T-helper 17 cell (primary cell): Measurements from ENCODE around the gene TXNDC9. TPM values are rescaled to one million over a fixed set of nuclear protein-coding genes. Genes with fewer than 3 reads are reported as not detected.
"Not testable (repeated sequence)": the region's sequence is repeated elsewhere in the genome, so short reads cannot be mapped to it uniquely, and the experiment has no call there.

Experiments used
- ATAC-seq: fragments of 150-1000 bp; cut with Tn5 transposase; 2 replicates; pipeline ENCODE4 v1.10.0; 2021; ENCODE audit warnings: mild to moderate bottlenecking, moderate library complexity
- DNase-seq, 3 donors: peaks; one replicate each; pipeline versions ENCODE4 v3.0.0 to v3.0.0-alpha.2; 2020 to 2021
- H3K9me3 ChIP-seq: one replicate; pipeline ENCODE4 v1.7.0; 2013; ENCODE audit warnings: low read length, mild to moderate bottlenecking; ENCODE audit not compliant: control insufficient read depth, poor library complexity, severe bottlenecking
- H3K27ac Mint-ChIP-seq: one replicate; pipeline ENCODE4 v1.8.0; 2022; ENCODE audit warnings: mild to moderate bottlenecking, moderate library complexity, mixed read lengths
- H3K27me3 Mint-ChIP-seq: one replicate; pipeline ENCODE4 v1.8.0; 2022; ENCODE audit warnings: mixed read lengths
- H3K36me3 Mint-ChIP-seq: one replicate; pipeline ENCODE4 v1.8.0; 2022; ENCODE audit warnings: low read depth, mixed read lengths
- H3K4me1 Mint-ChIP-seq: one replicate; pipeline ENCODE4 v1.8.0; 2022; ENCODE audit warnings: mild to moderate bottlenecking, mixed read lengths
- H3K4me3 Mint-ChIP-seq: one replicate; pipeline ENCODE4 v1.8.0; 2022; ENCODE audit warnings: mild to moderate bottlenecking, moderate library complexity, mixed read lengths
- total RNA-seq, 4 donors: library from RNA in 2 of 4; stranded (reverse) in 2 of 4; gene quantifications; one replicate each; pipeline ENCODE4 v1.2.3 and lab custom pipeline; 2022 to 2026

The TXNDC9 gene, protein sequence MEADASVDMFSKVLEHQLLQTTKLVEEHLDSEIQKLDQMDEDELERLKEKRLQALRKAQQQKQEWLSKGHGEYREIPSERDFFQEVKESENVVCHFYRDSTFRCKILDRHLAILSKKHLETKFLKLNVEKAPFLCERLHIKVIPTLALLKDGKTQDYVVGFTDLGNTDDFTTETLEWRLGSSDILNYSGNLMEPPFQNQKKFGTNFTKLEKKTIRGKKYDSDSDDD
- total RNA-seq (10 to 100 TPM in 1 of 2 donors, 1 to 10 TPM in 1; 9.0 to 10.1 TPM), total RNA-seq (lab: John Stamatoyannopoulos, UW) (15.5 to 48.7 reads per million in 2 donors)

DNA sequence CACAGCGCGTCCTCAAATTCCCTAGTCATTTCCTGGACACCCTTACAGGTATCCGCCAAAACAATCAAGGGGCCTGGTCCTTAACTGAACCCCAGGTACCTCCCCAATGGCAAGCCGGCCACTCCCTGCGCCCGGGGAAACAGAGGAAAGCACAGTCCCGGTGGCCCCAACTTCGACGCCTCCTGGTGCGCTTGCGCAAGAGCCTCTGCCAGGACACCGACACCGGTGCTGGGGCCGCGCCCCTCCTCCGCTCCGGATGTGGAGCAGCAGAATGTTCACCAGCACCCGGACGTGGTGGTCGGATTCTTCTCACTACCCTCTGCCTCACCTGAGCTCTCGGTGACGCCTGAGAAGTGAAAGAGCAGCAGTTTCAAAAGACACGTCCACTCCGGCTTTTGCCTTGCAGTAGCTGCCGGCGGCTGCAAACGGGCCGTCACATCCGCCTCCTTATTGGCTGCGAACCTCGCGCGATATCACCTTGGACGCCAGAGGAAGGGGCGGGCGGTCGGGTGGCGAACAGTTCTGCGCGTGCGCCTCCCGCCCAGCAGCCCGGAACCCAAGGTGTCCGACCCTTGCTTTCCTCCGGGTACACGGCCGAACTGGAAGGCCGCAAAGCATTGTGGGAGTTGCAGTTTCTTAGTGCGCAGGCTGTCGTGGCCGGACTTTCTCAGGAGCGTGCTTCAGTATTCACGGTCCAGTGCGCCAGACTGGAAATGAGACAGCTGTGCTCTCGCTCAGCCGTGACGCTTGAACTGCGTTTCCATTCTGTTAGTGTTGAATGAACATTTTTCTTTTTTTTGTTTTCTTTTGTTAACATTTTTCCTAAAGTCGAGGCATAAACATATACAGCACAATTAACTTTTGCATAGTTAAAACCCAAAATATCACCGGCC is at the start of gene TXNDC9:
TXNDC9 (minus strand) TSS at position 423 of the 893 bp plus-strand sequence. CDS start 3,123 bp downstream, outside the sequence.
- no peaks in the 10 kb centered on the region for H3K27me3 Mint-ChIP-seq
- H3K9me3 ChIP-seq = no peaks in the 10 kb centered on the region
- peaks cover 18% of the 10 kb centered on the region for H3K4me1 Mint-ChIP-seq
- no peak within 1 kb of the TSS for H3K4me3 Mint-ChIP-seq
- no peak within 1 kb of the TSS for H3K27ac Mint-ChIP-seq
- no peaks in the 10 kb centered on the region for H3K36me3 Mint-ChIP-seq
- DNase-seq (peak; percentile 96 to 97 (median 97)), ATAC-seq (peak; percentile 82)

DNA sequence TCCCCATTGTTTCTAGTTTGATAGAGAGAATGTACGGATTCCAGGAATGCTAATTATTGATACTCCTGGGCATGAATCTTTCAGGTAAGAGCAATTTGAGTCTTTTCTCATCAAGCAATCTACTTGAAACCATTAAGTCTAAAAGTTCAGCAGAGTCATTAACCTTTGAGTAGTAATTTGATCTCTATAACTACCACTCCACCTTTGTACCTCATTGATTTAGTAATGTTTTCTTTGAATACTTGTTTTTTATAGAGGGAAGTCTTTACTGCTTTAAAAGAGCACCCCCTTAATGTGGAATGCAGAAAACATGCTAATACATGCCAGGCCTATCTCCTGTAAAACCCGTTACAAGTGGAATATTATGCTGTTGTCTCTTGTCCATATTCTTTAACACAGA is 46.0 kb upstream of the TXNDC9 start:
- no peak for DNase-seq
- Mint-ChIP-seq H3K4me3 (no peak overlapping the region), H3K27ac (no peak overlapping the region), H3K4me1 (peaks cover 10% of the 10 kb centered on the region), H3K27me3 (no peaks in the 10 kb centered on the region), H3K36me3 (peaks cover 19% of the 10 kb centered on the region)
- no peak for ATAC-seq
- H3K9me3 ChIP-seq = no peaks in the 10 kb centered on the region

DNA sequence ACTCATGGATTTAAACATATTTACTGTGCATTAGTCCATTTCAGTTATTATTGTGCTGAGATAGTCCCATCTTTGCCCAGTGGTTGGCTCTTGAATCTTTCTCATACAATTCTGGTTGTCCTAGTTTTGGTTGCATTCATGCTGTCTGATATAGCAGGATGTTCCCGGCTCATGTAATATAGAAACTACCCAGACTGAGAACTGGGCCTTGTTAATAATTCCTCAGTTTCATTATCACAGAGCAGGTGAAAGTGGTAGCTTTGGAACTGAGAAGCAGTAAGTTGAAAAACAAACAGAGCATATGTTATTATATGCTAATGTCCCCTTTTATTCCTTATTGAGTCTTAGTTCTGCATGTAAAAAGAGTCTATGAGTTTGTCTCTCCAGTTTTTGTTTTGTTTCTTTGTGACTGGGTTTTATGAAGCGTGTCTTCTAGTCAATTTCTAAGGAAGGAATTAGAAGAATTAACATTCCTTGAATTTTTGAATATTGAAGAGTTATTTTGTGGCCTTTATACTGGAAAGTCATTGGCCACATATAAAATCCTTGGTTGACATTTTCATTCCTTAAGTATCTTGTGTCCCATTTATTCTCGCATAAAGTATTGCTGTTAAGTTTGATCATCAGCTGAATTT is 44.4 kb upstream of the TXNDC9 start:
- peak overlapping the region; percentile 24 for H3K27ac Mint-ChIP-seq
- no peaks in the 10 kb centered on the region for H3K27me3 Mint-ChIP-seq
- H3K9me3 ChIP-seq = no peaks in the 10 kb centered on the region
- no peak overlapping the region for H3K4me3 Mint-ChIP-seq
- ATAC-seq (no peak), DNase-seq (no peak)
- H3K4me1 Mint-ChIP-seq = peaks cover 7% of the 10 kb centered on the region
- H3K36me3 Mint-ChIP-seq = peaks cover 20% of the 10 kb centered on the region

DNA sequence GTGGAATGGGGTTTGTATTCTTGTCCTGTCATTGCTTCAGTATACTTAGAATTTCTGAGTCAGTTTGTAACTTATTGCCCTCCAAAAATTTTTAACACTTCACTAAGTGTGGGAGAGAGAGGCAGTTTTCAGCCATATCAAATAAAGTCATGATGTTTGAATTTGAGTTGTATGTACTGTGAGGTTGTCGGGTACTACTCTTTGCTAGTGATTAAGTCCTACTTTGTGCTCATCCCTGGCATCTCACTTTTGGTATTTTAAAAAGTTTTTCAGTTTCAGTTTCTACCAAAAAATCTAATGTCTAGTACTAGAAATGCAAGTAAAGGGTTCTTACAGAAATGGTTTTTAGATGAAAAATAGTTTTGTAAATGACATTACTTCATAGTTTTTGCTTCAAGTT is 41.7 kb upstream of the TXNDC9 start:
- H3K4me3 Mint-ChIP-seq = no peak overlapping the region
- no peaks in the 10 kb centered on the region for H3K9me3 ChIP-seq
- peak overlapping the region; percentile 77 for H3K27ac Mint-ChIP-seq
- H3K27me3 Mint-ChIP-seq = no peaks in the 10 kb centered on the region
- H3K36me3 Mint-ChIP-seq = peaks cover 14% of the 10 kb centered on the region
- no peak for DNase-seq
- ATAC-seq = no peak
- peaks cover 3% of the 10 kb centered on the region for H3K4me1 Mint-ChIP-seq

DNA sequence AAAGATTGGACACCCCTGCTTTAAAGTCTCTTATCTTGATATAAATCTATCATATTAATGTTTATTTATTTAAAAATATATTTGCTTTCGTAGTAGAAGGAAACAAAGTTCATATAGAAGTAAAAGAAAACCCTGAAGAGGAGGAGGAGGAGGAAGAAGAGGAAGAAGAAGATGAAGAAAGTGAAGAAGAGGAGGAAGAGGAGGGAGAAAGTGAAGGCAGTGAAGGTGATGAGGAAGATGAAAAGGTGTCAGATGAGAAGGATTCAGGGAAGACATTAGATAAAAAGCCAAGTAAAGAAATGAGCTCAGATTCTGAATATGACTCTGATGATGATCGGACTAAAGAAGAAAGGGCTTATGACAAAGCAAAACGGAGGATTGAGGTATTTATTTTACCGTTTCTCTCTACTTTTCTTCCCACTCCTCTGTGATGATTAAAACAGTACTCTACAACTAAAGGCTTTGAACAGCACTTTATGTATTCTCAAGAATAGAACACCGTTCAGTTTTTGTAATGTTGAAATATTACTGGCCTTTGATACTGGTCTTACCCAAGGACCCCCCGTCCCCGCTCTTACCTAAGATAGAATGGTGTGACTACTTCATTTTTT is 40.2 kb upstream of the TXNDC9 start:
- Mint-ChIP-seq H3K4me1 (peaks cover 3% of the 10 kb centered on the region), H3K27ac (peak overlapping the region; percentile 19), H3K27me3 (no peaks in the 10 kb centered on the region), H3K36me3 (peaks cover 18% of the 10 kb centered on the region), H3K4me3 (no peak overlapping the region)
- ATAC-seq (no peak), DNase-seq (no peak)
- H3K9me3 ChIP-seq = no peaks in the 10 kb centered on the region

DNA sequence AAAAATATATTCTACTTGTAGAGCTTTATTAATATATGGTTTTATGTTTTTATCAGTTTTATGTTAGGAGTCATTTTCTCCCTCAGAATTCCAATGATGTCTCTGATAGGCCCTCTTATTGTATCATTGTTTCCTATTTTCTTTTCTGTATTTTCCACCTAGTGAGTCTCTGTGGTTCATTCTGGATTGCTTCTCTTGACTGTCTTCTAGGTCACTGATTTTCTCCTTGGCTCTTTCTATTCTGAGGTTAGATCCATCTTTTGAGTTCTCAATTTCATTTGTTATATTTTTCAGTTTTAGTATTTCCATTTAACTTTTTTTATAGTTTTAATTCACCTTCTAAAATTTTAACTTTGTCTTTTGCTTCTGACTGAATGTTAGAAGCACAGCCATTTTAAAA is 38.6 kb upstream of the TXNDC9 start:
- H3K36me3 Mint-ChIP-seq = peaks cover 17% of the 10 kb centered on the region
- H3K27ac Mint-ChIP-seq = no peak overlapping the region
- no peak overlapping the region for H3K4me3 Mint-ChIP-seq
- H3K9me3 ChIP-seq = no peaks in the 10 kb centered on the region
- no peaks in the 10 kb centered on the region for H3K27me3 Mint-ChIP-seq
- no peak for DNase-seq
- peaks cover 3% of the 10 kb centered on the region for H3K4me1 Mint-ChIP-seq
- ATAC-seq = no peak

DNA sequence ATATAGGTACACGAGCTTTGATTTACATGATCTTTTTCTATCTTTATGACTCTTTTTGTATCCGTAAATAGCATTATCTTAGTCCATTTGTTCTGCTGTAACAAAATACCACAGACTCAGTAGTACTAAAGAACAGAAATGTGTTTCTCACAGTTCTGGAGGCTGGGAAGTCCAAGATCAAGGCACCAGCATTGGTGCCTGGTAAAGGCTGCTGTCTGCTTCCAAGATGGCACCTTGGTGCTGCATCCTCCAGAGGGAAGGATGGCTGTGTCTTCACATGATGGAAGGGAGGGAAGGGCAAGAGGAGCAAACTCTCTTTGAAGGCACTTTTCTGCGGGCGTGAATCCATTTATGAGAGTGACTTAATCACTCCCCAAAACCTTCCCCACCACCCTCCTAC is 37.0 kb upstream of the TXNDC9 start:
- DNase-seq (no peak), ATAC-seq (no peak)
- H3K36me3 Mint-ChIP-seq = peaks cover 14% of the 10 kb centered on the region
- no peak overlapping the region for H3K4me3 Mint-ChIP-seq
- no peaks in the 10 kb centered on the region for H3K9me3 ChIP-seq
- no peak overlapping the region for H3K27ac Mint-ChIP-seq
- H3K4me1 Mint-ChIP-seq = no peaks in the 10 kb centered on the region
- H3K27me3 Mint-ChIP-seq = no peaks in the 10 kb centered on the region

DNA sequence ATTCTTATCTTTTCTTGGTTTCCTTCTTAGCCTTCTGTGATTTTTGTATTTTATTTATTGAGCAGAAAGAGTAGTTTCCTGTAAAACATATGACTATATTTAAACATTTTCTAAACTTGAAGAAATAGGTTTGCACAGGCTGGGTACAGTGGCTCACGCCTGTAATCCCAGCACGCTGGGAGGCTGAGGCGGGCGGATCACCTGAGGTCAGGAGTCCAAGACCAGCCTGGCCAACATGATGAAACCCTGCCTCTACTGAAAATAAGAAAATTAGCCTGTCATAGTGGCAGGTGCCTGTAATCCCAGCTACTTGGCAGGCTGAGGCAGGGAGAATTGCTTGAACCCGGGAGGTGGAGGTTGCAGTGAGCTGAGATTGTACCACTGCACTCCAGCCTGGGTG is 32.7 kb upstream of the TXNDC9 start:
- not testable (repeated sequence) for H3K4me1 Mint-ChIP-seq, H3K9me3 ChIP-seq, H3K4me3 Mint-ChIP-seq, ATAC-seq, H3K27me3 Mint-ChIP-seq, DNase-seq
- Mint-ChIP-seq H3K27ac (peak overlapping the region; percentile 73), H3K36me3 (peaks cover 12% of the 10 kb centered on the region)

DNA sequence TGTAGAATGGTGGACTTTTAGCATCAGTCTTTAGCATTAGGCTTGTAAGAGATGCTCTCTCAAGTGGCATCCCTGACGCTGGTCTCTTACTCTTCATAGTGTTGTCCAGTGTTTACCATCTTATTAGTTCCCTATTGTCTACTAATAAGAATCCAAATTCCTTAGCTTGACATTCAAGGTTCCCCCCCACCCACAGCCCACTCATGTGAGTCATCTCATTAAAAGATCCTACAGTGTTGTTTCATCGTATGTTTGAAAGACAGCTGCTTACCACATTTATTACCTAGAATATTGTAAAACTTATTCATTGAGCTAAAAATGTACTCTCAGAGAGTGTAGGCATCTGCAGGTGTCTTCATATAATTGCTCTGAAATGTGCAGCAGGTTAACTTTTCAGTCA is 29.5 kb upstream of the TXNDC9 start:
- DNase-seq = no peak
- H3K9me3 ChIP-seq = no peaks in the 10 kb centered on the region
- Mint-ChIP-seq H3K4me1 (peaks cover 5% of the 10 kb centered on the region), H3K4me3 (no peak overlapping the region), H3K27me3 (no peaks in the 10 kb centered on the region), H3K27ac (no peak overlapping the region), H3K36me3 (peaks cover 18% of the 10 kb centered on the region)
- no peak for ATAC-seq

DNA sequence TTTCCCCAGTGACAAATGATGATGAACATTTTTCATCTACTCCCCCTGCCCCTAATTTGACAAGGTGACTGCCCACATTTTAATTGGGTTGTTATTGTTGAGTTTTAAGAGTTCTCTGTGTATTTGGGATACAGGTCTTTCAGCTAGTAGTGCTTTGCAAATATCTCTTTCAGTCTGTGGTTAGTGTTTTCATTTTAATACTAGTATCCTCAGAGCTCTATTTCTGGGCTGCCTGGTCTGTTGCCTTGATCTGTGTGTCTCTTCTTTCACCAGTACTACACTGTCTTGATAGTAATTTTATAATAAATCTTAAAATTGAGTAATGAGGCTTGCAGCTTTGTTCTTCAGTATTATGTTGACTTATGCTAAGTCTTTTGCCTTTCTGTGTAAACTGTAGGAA is 20.7 kb upstream of the TXNDC9 start:
- no peak for DNase-seq
- H3K4me1 Mint-ChIP-seq = peaks cover 29% of the 10 kb centered on the region
- no peaks in the 10 kb centered on the region for H3K9me3 ChIP-seq
- no peak overlapping the region for H3K27ac Mint-ChIP-seq
- no peak overlapping the region for H3K4me3 Mint-ChIP-seq
- ATAC-seq = no peak
- no peaks in the 10 kb centered on the region for H3K27me3 Mint-ChIP-seq
- H3K36me3 Mint-ChIP-seq = peaks cover 7% of the 10 kb centered on the region

DNA sequence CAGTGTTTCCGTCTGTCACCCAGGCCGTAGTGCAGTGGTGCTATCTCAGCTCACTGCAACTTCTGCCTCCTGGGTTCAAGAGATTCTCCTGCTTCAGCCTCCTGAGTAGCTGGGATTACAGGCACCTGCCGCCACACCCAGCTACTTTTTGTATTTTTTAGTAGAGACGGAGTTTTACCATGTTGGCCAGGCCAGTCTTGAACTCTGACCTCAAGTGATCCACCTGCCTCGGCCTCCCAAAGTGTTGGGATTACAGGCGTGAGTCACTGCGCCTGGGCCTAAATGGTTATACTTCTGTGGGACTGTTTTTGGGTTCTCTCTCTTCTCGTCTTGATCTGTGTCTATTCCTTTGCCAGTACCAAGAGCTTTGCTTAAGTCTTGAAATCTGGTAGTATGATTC is 18.7 kb upstream of the TXNDC9 start:
- H3K36me3 Mint-ChIP-seq, H3K4me3 Mint-ChIP-seq, ATAC-seq, H3K9me3 ChIP-seq, DNase-seq, H3K27ac Mint-ChIP-seq, H3K27me3 Mint-ChIP-seq: not testable (repeated sequence)
- H3K4me1 Mint-ChIP-seq = peaks cover 37% of the 10 kb centered on the region

DNA sequence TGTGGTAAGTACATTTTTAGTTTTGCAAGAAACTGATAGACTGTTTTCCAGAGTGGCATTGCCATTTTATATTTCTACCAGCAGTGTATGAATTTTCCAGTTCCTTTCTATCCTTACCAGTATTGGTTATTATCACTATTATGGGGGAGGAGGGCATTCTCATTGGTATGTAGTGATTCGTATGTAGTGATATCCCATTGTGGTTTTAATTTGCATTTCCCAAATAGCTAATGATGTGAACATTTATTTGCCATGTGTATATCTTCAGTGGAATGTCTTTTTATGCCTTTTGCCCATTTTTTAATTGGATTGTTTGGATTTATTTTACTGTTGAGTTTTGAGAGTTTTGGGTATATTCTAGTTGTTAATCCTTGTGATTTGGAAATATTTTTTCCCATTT is 17.9 kb upstream of the TXNDC9 start:
- H3K9me3 ChIP-seq = no peaks in the 10 kb centered on the region
- Mint-ChIP-seq H3K4me3 (no peak overlapping the region), H3K27ac (no peak overlapping the region), H3K27me3 (no peaks in the 10 kb centered on the region), H3K36me3 (peaks cover 2% of the 10 kb centered on the region), H3K4me1 (peaks cover 41% of the 10 kb centered on the region)
- DNase-seq = no peak
- no peak for ATAC-seq

DNA sequence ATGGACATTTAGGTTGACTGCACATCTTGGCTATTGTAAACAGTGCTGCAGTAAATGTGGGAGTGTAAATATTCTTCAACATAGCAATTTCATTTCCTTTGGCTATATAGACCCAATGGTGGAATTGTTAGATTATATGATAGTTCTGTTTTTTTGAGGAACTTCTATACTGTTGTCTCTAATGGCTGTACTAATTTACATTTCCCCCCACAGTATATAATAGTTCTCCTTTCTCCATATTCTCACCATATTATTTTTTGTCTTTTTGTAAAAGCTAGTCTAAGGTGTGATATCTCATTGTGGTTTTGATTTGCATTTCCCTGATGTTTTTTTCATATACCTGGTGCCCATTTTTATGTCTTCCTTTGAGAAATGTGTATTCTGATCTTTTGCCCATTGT is 14.1 kb upstream of the TXNDC9 start:
- ATAC-seq (no peak), DNase-seq (no peak)
- peak overlapping the region; percentile 59 for H3K4me3 Mint-ChIP-seq
- peak overlapping the region; percentile 83 for H3K27ac Mint-ChIP-seq
- H3K36me3 Mint-ChIP-seq = peaks cover 2% of the 10 kb centered on the region
- H3K4me1 Mint-ChIP-seq = peaks cover 52% of the 10 kb centered on the region
- H3K9me3 ChIP-seq = no peaks in the 10 kb centered on the region
- H3K27me3 Mint-ChIP-seq = no peaks in the 10 kb centered on the region
